ENCODE data around the gene OR5AU1.

DNA sequence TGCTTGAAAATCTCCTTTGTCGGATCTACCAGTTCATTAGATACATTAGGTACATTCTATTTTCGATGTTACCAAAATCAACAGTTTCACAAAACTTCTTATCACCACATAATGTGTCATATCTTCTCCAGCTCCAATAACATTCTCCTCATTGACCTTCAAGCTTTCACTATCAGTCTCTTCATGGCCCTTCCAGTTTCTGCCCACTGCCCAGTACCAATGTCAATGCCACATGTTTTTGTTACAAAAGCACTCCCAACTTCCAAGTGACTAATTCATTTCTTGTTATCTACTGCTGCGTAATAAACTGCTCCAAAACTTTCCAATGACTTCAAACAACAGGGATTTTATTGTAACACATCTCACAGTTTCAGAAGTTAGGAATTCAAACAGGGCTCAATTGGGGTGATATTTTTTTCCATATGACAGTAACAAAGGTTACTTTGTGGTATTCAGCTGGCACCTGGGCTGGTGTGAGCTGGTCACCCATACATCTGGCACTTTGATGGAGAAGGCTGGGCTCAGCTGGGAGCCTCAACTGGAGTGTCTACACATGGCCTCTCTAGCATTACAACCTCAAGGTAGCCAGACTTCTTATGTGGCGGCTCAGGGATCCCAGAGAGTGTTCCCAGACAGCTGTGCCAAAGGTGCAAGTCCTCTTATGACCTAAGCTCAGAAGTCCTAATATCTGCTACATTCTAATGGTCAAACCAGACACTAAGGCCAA is 6.1 kb downstream of the OR5AU1 start:
- TF ChIP-seq, protein P1, sequence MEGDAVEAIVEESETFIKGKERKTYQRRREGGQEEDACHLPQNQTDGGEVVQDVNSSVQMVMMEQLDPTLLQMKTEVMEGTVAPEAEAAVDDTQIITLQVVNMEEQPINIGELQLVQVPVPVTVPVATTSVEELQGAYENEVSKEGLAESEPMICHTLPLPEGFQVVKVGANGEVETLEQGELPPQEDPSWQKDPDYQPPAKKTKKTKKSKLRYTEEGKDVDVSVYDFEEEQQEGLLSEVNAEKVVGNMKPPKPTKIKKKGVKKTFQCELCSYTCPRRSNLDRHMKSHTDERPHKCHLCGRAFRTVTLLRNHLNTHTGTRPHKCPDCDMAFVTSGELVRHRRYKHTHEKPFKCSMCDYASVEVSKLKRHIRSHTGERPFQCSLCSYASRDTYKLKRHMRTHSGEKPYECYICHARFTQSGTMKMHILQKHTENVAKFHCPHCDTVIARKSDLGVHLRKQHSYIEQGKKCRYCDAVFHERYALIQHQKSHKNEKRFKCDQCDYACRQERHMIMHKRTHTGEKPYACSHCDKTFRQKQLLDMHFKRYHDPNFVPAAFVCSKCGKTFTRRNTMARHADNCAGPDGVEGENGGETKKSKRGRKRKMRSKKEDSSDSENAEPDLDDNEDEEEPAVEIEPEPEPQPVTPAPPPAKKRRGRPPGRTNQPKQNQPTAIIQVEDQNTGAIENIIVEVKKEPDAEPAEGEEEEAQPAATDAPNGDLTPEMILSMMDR (IDR thresholded peaks at IDR 0.05): no peak
- TF ChIP-seq POLR2A (IDR thresholded peaks at IDR 0.05): no peak
